Bronchial epithelial cell (primary cell): Measurements from ENCODE around the gene GPRC5D. TPM values are rescaled to one million over a fixed set of nuclear protein-coding genes. Genes with fewer than 3 reads are reported as not detected.

Source experiments
- DNase-seq: peaks from one replicate; pipeline ENCODE4 v3.0.0-alpha.2; 2010; ENCODE audit warnings: low read depth
- FAIRE-seq: peaks from 2 replicates; lab custom pipeline; 2011; peaks lifted over from hg19 to GRCh38; lab: Jason Lieb, UNC
- H3K27me3 ChIP-seq: 2 replicates; pipeline ENCODE4 v1.5.1; 2011; ENCODE audit warnings: low read length; ENCODE audit not compliant: control insufficient read depth, insufficient read depth
- H3K36me3 ChIP-seq: 2 replicates; pipeline ENCODE4 v1.5.1; 2011; ENCODE audit warnings: low read length; ENCODE audit not compliant: control insufficient read depth, insufficient read depth
- H3K4me3 ChIP-seq: 2 replicates; pipeline ENCODE4 v1.5.1; 2011; ENCODE audit warnings: mild to moderate bottlenecking, low read depth, low read length, control low read depth
- CTCF ChIP-seq: IDR thresholded peaks from 2 replicates; pipeline ENCODE4 v1.5.1; 2011; ENCODE audit warnings: mild to moderate bottlenecking, moderate library complexity, low read length, control low read depth, inconsistent platforms; ENCODE audit not compliant: insufficient read depth, severe bottlenecking
- total RNA-seq: library from RNA; depleted of rRNA; stranded (reverse); fragments of >200 nt; gene quantifications from 2 replicates; pipeline ENCODE4 v1.2.1, GENCODE V29; 2014

Gene GPRC5D
- total RNA-seq, 1 donor from 2014 or later: not detected

GRCh38 chr12:12999271-12999958 is 47.4 kb upstream of the GPRC5D start:
- DNase-seq: peak; percentile 17
- no peak for FAIRE-seq
- no peaks in the 10 kb centered on the region for H3K27me3 ChIP-seq
- H3K4me3 ChIP-seq: peak overlapping the region; percentile 76
- no peaks in the 10 kb centered on the region for H3K36me3 ChIP-seq
- TF ChIP-seq CTCF: peak; percentile 9

- TF ChIP-seq CTCF: no peak
- FAIRE-seq: no peak
- no peak overlapping the region for H3K4me3 ChIP-seq
These were observed 46.3 kb upstream of the GPRC5D start for GRCh38 chr12:12998248-12998647.

GRCh38 chr12:12997734-12998133 is 45.8 kb upstream of the GPRC5D start:
- H3K27me3 ChIP-seq: no peaks in the 10 kb centered on the region
- no peak for DNase-seq
- H3K4me3 ChIP-seq: no peak overlapping the region
- no peaks in the 10 kb centered on the region for H3K36me3 ChIP-seq
- TF ChIP-seq CTCF: no peak
- FAIRE-seq: no peak

More at GRCh38 chr12:12998248-12998647, 46.3 kb upstream of the GPRC5D start:
- Histone ChIP-seq H3K36me3 (no peaks in the 10 kb centered on the region), H3K27me3 (no peaks in the 10 kb centered on the region)
- no peak for DNase-seq

GRCh38 chr12:12997156-12997555 is 45.2 kb upstream of the GPRC5D start:
- TF ChIP-seq CTCF: no peak
- H3K27me3 ChIP-seq: no peaks in the 10 kb centered on the region
- no peak overlapping the region for H3K4me3 ChIP-seq
- no peak for FAIRE-seq
- DNase-seq: no peak
- no peaks in the 10 kb centered on the region for H3K36me3 ChIP-seq

- no peak for TF ChIP-seq CTCF
- Histone ChIP-seq H3K4me3 (no peak overlapping the region), H3K27me3 (no peaks in the 10 kb centered on the region), H3K36me3 (no peaks in the 10 kb centered on the region)
- no peak for FAIRE-seq
- DNase-seq: no peak
These were observed 44.2 kb upstream of the GPRC5D start for GRCh38 chr12:12996209-12996608.

GRCh38 chr12:12995088-12995487 is 43.1 kb upstream of the GPRC5D start:
- H3K27me3 ChIP-seq: no peaks in the 10 kb centered on the region
- H3K4me3 ChIP-seq: no peak overlapping the region
- FAIRE-seq (no peak), DNase-seq (no peak)
- H3K36me3 ChIP-seq: no peaks in the 10 kb centered on the region
- TF ChIP-seq CTCF: no peak
